GM10266 (cell line): ENCODE data around the gene C5orf15.

Experiments used
- DNase-seq: peaks from one replicate; pipeline ENCODE4 v3.0.0; 2012; ENCODE audit errors: extremely low spot score
- TF ChIP-seq, protein P1 (sequence below): IDR thresholded peaks from 2 replicates; pipeline ENCODE4 v1.5.1; 2012; ENCODE audit warnings: mild to moderate bottlenecking, low read depth; ENCODE audit not compliant: control insufficient read depth, insufficient read depth; ENCODE audit errors: missing control alignments

Gene C5orf15

DNA sequence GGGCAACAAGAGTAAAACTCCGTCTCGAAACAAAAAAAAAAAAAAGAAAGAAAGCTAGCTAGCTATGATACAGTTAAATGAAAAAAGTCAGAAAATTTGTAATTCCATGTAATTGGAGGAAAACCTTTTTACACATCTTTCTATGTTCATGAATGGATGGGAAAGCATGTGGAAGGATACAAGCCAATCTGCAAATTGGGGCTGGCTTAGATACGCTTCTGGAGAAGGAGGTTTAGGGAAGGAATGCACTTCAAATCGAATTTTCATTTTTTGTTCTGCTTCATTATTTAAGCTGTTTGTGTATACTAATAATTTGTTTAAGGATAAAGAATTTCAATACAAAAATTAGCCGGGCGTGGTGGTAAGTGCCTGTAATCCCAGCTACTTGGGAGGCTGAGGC is 29.6 kb upstream of the C5orf15 start:
- TF ChIP-seq, protein P1, sequence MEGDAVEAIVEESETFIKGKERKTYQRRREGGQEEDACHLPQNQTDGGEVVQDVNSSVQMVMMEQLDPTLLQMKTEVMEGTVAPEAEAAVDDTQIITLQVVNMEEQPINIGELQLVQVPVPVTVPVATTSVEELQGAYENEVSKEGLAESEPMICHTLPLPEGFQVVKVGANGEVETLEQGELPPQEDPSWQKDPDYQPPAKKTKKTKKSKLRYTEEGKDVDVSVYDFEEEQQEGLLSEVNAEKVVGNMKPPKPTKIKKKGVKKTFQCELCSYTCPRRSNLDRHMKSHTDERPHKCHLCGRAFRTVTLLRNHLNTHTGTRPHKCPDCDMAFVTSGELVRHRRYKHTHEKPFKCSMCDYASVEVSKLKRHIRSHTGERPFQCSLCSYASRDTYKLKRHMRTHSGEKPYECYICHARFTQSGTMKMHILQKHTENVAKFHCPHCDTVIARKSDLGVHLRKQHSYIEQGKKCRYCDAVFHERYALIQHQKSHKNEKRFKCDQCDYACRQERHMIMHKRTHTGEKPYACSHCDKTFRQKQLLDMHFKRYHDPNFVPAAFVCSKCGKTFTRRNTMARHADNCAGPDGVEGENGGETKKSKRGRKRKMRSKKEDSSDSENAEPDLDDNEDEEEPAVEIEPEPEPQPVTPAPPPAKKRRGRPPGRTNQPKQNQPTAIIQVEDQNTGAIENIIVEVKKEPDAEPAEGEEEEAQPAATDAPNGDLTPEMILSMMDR: no peak
- no peak for DNase-seq

DNA sequence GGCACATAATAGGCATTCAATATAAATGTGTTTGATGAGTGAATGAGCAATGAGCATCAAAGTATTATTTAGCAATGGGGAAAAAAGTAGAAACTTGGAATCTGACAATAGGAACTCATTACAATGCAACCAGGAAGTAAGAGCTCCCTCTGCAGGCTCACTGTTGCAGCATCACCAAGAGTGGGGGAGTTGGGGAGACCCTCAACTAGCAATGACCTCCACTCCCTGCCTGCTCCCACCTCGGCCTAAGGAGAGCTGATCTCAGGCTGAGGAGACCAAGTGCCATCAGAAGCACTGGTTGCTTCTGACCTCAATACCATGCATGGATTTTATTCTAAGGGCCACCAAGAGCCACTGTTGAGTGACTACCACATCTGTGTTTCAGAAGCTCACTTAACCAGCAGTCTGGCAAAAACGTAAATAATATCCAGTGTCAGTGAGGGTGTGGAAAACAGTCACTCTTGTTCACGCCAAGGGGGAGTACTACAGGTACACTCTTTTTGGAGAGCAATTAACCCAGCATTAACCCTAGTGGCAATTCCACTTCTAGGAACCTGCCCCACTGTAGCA is 28.3 kb upstream of the C5orf15 start:
- no peak for DNase-seq
- TF ChIP-seq, protein P1: peak; percentile 69

DNA sequence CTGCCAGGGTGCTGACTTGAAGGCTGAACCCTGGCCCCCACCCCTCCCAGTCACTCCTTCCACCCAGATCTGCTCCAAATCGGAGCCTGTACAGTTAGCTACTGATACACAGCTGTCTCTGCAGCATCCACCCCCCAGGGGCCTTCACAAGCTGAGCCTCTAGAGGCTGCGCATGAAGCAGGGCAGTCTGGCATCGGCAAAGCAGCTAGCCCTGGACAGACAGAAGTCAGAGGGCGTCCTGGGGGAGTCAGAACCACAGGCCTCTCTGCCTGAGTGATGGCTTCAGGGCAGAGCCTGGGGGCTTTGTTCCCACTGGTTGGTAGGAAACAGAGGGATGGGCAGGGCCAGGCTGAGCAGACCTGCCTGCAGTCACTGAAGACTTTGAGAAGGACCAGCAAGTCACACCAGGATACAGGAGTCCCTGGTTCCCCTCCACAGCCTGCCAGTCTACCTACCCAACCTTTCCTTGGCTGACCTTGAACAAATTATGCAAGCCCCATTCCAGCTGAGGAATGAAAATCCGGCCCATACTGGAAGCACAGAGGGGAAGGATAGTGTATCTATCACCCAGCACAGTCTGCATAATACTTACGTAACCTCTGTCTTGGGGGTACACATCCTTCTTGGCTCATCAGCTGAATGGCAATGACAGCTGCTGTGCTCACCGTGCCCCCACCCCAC is 27.6 kb upstream of the C5orf15 start:
- DNase-seq: no peak
- TF ChIP-seq, protein P1: no peak

DNA sequence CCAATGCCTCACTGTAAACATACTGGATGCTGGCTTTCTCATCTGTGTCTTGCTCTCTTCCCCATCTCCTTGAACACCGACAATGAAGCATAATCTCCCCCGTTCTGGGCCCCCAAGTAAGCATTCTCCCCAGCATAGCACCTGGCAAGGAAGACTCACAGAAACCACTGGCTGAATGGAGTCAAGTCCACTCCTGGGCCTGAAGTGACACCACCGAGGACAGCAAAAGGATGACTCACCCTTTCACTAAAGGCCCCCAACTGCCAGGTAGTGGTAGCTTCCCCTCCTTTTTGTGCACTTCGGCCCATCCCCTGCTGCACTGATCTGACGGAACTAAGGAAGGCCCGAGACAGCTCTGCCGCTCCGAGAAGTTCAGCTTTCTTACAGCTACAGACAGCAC is 26.9 kb upstream of the C5orf15 start:
- TF ChIP-seq, protein P1: no peak
- no peak for DNase-seq

DNA sequence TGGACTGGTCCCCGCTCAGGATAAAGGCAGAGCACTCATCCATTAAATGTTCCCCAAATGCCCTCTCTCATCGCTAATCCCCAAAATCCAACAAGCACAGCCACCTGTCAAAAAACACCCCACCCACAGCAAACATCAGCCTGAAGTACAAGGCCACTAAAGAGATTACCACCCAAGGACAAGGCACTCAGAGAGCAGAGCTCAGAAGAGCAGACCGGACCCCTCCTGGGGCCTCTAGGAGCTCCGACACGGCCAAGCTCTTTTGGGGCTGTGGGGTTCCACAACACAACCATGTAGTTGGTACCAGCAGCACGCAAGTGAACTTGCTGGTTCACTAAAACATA is 26.5 kb upstream of the C5orf15 start:
- no peak for DNase-seq
- TF ChIP-seq, protein P1: no peak

DNA sequence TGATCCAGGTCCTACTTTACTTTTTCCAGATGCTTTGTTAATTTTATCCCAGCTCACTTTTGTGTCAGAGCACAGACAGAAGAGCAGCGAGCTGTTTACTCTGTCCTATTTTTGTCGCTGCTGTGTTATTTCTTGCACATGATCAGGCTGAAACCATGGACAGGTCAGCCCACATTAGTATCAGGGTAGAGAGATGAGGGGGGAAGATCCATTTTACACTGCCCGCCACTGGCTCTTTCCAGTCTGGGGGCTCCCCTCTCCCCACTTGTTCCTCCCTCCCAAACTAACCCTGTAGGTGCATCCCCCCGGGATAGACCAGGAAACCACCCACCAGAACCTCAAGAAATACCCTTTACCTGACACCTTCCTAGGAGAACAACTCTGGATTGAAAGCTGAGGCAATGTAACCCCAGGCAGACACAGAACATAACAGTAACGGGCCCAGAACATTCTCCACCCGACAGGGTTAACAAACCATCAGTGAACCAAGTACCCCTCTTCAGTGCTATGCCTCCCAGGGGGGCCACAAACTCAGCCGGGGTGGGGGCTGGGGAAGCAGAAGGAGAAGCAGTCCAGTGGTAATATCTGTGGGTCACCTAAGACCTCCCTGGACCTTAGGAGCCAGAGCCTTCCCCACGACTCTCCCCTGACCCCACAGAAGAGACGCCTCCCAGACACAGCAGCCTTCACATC is 26.0 kb upstream of the C5orf15 start:
- no peak for DNase-seq
- TF ChIP-seq, protein P1: no peak
